Prostate gland (tissue), 2 donors: Measurements from ENCODE around the gene AMZ2. TPM values are rescaled to one million over a fixed set of nuclear protein-coding genes. Genes with fewer than 3 reads are reported as not detected.

ENCODE experiments used
- DNase-seq: peaks from one replicate; pipeline ENCODE4 v3.0.0-alpha.2; 2019; ENCODE audit warnings: low spot score
- H3K27ac ChIP-seq, 2 donors: fragments of 200-600 bp; sonication (generic); 2 replicates each; pipeline ENCODE4 v1.5.1; 2017 to 2019
- H3K27me3 ChIP-seq: fragments of 200-600 bp; sonication (generic); replicated peaks from 2 replicates; pipeline ENCODE4 v1.5.1; 2019; ENCODE audit not compliant: insufficient read depth
- H3K36me3 ChIP-seq, 2 donors: fragments of 200-600 bp; sonication (generic); 1 replicate in 1 of 2; 2 replicates in 1 of 2; pipeline versions ENCODE4 v1.5.1 to v1.8.1; 2017 to 2019
- H3K4me1 ChIP-seq: fragments of 200-600 bp; sonication (generic); replicated peaks from 2 replicates; pipeline ENCODE4 v1.5.1; 2019
- H3K4me3 ChIP-seq, 2 donors: fragments of 200-600 bp; sonication (generic); 2 replicates each; pipeline ENCODE4 v1.5.1; 2017 to 2019
- H3K9me3 ChIP-seq: fragments of 200-600 bp; sonication (generic); 2 replicates; pipeline ENCODE4 v1.5.1; 2017
- CTCF ChIP-seq, 4 experiments: fragments of 200-600 bp in 2 of 4; fragments of 450-650 bp in 2 of 4; sonication (generic) in 2 of 4; IDR thresholded peaks; 1 replicate in 3 of 4; 2 replicates in 1 of 4; pipeline ENCODE4 v1.5.1; 2016 to 2019; ENCODE audit warnings: antibody characterized with exemption in 4 of 4, mild to moderate bottlenecking in 2 of 4, moderate library complexity in 2 of 4
- POLR2A ChIP-seq: fragments of 450-650 bp; IDR thresholded peaks from one replicate; pipeline ENCODE4 v1.6.1; 2016; ENCODE audit warnings: antibody characterized with exemption, mild to moderate bottlenecking
- POLR2AphosphoS5 ChIP-seq: sonication (generic); formaldehyde crosslinking; IDR thresholded peaks from one replicate; pipeline ENCODE4 v1.6.1; 2017; ENCODE audit warnings: antibody characterized with exemption
- WGBS: methylation state at CpG from one replicate; pipeline ENCODE4 v1.1.5; 2018; 5-methylcytosine and 5-hydroxymethylcytosine counted together
- intact Hi-C: fragments of 100-400 bp; cut with DNase I; formaldehyde crosslinking; loops from one replicate; pipeline ENCODE4 v1.14.2; 2022
- total RNA-seq, 2 donors: library from RNA; depleted of rRNA; stranded (reverse); fragments of >200 nt; gene quantifications; one replicate each; pipeline ENCODE4 v1.1.0, GENCODE V29; 2016

Gene AMZ2
- total RNA-seq, 2 donors from 2014 or later: 51.0 to 57.4 TPM

GRCh38 chr17:68298601-68299000 is 50.8 kb downstream of the AMZ2 start:
- Histone ChIP-seq H3K27me3 (no peaks in the 10 kb centered on the region), H3K36me3 (no peaks in the 10 kb centered on the region), H3K4me1 (peaks cover 6% of the 10 kb centered on the region), H3K4me3 (no peak overlapping the region), H3K27ac (no peak overlapping the region), H3K9me3 (no peaks in the 10 kb centered on the region)
- TF ChIP-seq POLR2AphosphoS5: no peak
- DNase-seq: no peak
- intact Hi-C loops: no loop called here

GRCh38 chr17:68299817-68300216 is 52.0 kb downstream of the AMZ2 start:
- Histone ChIP-seq H3K4me3 (no peak overlapping the region), H3K27me3 (no peaks in the 10 kb centered on the region), H3K27ac (no peak overlapping the region), H3K4me1 (peaks cover 6% of the 10 kb centered on the region), H3K9me3 (no peaks in the 10 kb centered on the region), H3K36me3 (no peaks in the 10 kb centered on the region)
- no peak for DNase-seq
- intact Hi-C loops: no loop called here
- WGBS: 96% methylated on average over 3 of the region's 3 CpGs
- TF ChIP-seq CTCF (IDR thresholded peaks at IDR 0.05) (no peak), POLR2AphosphoS5 (no peak), POLR2A (no peak)

- 65% methylated on average over 9 of the region's 9 CpGs for WGBS
These were observed 53.7 kb downstream of the AMZ2 start for GRCh38 chr17:68301438-68301959.

GRCh38 chr17:68302066-68302564 is 54.3 kb downstream of the AMZ2 start:
- Histone ChIP-seq H3K4me1 (no peaks in the 10 kb centered on the region), H3K4me3 (no peak overlapping the region), H3K27ac (no peak overlapping the region), H3K9me3 (no peaks in the 10 kb centered on the region), H3K27me3 (no peaks in the 10 kb centered on the region), H3K36me3 (no peaks in the 10 kb centered on the region)
- intact Hi-C loops: no loop called here
- 76% methylated on average over 10 of the region's 10 CpGs for WGBS
- TF ChIP-seq CTCF (IDR thresholded peaks at IDR 0.05) (no peak), POLR2AphosphoS5 (no peak), POLR2A (no peak)
- no peak for DNase-seq

More at GRCh38 chr17:68301438-68301959, 53.7 kb downstream of the AMZ2 start:
- intact Hi-C loops: no loop called here
- no peak for DNase-seq
- peaks cover 1% of the 10 kb centered on the region for H3K4me1 ChIP-seq
- no peak for TF ChIP-seq CTCF (IDR thresholded peaks at IDR 0.05)
- no peak for TF ChIP-seq POLR2AphosphoS5
- TF ChIP-seq POLR2A: no peak
- H3K27ac ChIP-seq: no peak overlapping the region
- H3K9me3 ChIP-seq: no peaks in the 10 kb centered on the region
- no peaks in the 10 kb centered on the region for H3K36me3 ChIP-seq
- no peaks in the 10 kb centered on the region for H3K27me3 ChIP-seq
- H3K4me3 ChIP-seq: no peak overlapping the region

- DNase-seq: no peak
- TF ChIP-seq POLR2A (no peak), POLR2AphosphoS5 (no peak), CTCF (IDR thresholded peaks at IDR 0.05) (no peak)
- intact Hi-C loops: no loop called here
- no peaks in the 10 kb centered on the region for H3K4me1 ChIP-seq
- H3K4me3 ChIP-seq: no peak overlapping the region
- H3K27me3 ChIP-seq: no peaks in the 10 kb centered on the region
- no peaks in the 10 kb centered on the region for H3K9me3 ChIP-seq
- no peak overlapping the region for H3K27ac ChIP-seq
- H3K36me3 ChIP-seq: no peaks in the 10 kb centered on the region
- WGBS: 65% methylated on average over 4 of the region's 4 CpGs
These were observed 54.8 kb downstream of the AMZ2 start for GRCh38 chr17:68302666-68303065.
